ENCODE results near the gene NUP210. TPM values are rescaled to one million over a fixed set of nuclear protein-coding genes. Genes with fewer than 3 reads are reported as not detected.

The NUP210 gene
- total RNA-seq, 1 donor from 2014 or later = 1.4 TPM

- no peak for TF ChIP-seq CTCF (IDR thresholded peaks at IDR 0.05)
- no peak for DNase-seq (ENCODE audit: extremely low spot score, unreplicated experiment)
- no peaks in the 10 kb centered on the region for H3K9me3 Mint-ChIP-seq (ENCODE audit: unreplicated experiment)
- H3K4me3 Mint-ChIP-seq (ENCODE audit: unreplicated experiment) = no peak overlapping the region
- peaks cover 41% of the 10 kb centered on the region for H3K27me3 Mint-ChIP-seq (ENCODE audit: unreplicated experiment)
- no peak overlapping the region for H3K27ac Mint-ChIP-seq (ENCODE audit: unreplicated experiment)
- peaks cover 12% of the 10 kb centered on the region for H3K4me1 Mint-ChIP-seq (ENCODE audit: unreplicated experiment)
- H3K36me3 Mint-ChIP-seq (ENCODE audit: unreplicated experiment) = no peaks in the 10 kb centered on the region
These were observed 144.6 kb downstream of the NUP210 start for GRCh38 chr3:13275376-13276005.

- no peak overlapping the region for H3K27ac Mint-ChIP-seq (ENCODE audit: unreplicated experiment)
- H3K27me3 Mint-ChIP-seq (ENCODE audit: unreplicated experiment) = peaks cover 35% of the 10 kb centered on the region
- H3K4me1 Mint-ChIP-seq (ENCODE audit: unreplicated experiment) = peaks cover 12% of the 10 kb centered on the region
- no peak for DNase-seq (ENCODE audit: extremely low spot score, unreplicated experiment)
- no peak overlapping the region for H3K4me3 Mint-ChIP-seq (ENCODE audit: unreplicated experiment)
- no peaks in the 10 kb centered on the region for H3K36me3 Mint-ChIP-seq (ENCODE audit: unreplicated experiment)
- no peaks in the 10 kb centered on the region for H3K9me3 Mint-ChIP-seq (ENCODE audit: unreplicated experiment)
- no peak for TF ChIP-seq CTCF (IDR thresholded peaks at IDR 0.05)
These were observed 145.4 kb downstream of the NUP210 start for GRCh38 chr3:13274551-13275332.

- Mint-ChIP-seq H3K27ac (ENCODE audit: unreplicated experiment) (no peak overlapping the region), H3K27me3 (ENCODE audit: unreplicated experiment) (peaks cover 37% of the 10 kb centered on the region), H3K9me3 (ENCODE audit: unreplicated experiment) (no peaks in the 10 kb centered on the region), H3K4me3 (ENCODE audit: unreplicated experiment) (no peak overlapping the region), H3K36me3 (ENCODE audit: unreplicated experiment) (no peaks in the 10 kb centered on the region), H3K4me1 (ENCODE audit: unreplicated experiment) (peaks cover 12% of the 10 kb centered on the region)
- TF ChIP-seq CTCF (IDR thresholded peaks at IDR 0.05) = no peak
- DNase-seq (ENCODE audit: extremely low spot score, unreplicated experiment) = no peak
These were observed 146.0 kb downstream of the NUP210 start for GRCh38 chr3:13274125-13274524.

- no peak overlapping the region for H3K27ac Mint-ChIP-seq (ENCODE audit: unreplicated experiment)
- no peak overlapping the region for H3K4me3 Mint-ChIP-seq (ENCODE audit: unreplicated experiment)
- H3K27me3 Mint-ChIP-seq (ENCODE audit: unreplicated experiment) = peaks cover 40% of the 10 kb centered on the region
- H3K36me3 Mint-ChIP-seq (ENCODE audit: unreplicated experiment) = no peaks in the 10 kb centered on the region
- H3K4me1 Mint-ChIP-seq (ENCODE audit: unreplicated experiment) = peaks cover 12% of the 10 kb centered on the region
- no peak for DNase-seq (ENCODE audit: extremely low spot score, unreplicated experiment)
- no peaks in the 10 kb centered on the region for H3K9me3 Mint-ChIP-seq (ENCODE audit: unreplicated experiment)
- no peak for TF ChIP-seq CTCF (IDR thresholded peaks at IDR 0.05)
These were observed 146.5 kb downstream of the NUP210 start for GRCh38 chr3:13273604-13274105.
